Subcutaneous adipose tissue (tissue), 4 donors: ENCODE results near the gene PLS1. TPM values are rescaled to one million over a fixed set of nuclear protein-coding genes. Genes with fewer than 3 reads are reported as not detected.

Experiments used
- total RNA-seq, 4 donors: library from RNA; depleted of rRNA; stranded (reverse); fragments of >200 nt; gene quantifications; one replicate each; pipeline ENCODE4 v1.1.0, GENCODE V29; 2016
- TF ChIP-seq, protein P1 (sequence below): fragments of 450-650 bp; IDR thresholded peaks from one replicate; pipeline ENCODE4 v1.5.1; 2016; ENCODE audit warnings: low read depth, mild to moderate bottlenecking, control low read depth, antibody characterized with exemption, moderate library complexity

Gene PLS1
- total RNA-seq, 4 donors from 2014 or later, result 0.88 to 2.9 (median 2.4) TPM; not detected in 1

DNA sequence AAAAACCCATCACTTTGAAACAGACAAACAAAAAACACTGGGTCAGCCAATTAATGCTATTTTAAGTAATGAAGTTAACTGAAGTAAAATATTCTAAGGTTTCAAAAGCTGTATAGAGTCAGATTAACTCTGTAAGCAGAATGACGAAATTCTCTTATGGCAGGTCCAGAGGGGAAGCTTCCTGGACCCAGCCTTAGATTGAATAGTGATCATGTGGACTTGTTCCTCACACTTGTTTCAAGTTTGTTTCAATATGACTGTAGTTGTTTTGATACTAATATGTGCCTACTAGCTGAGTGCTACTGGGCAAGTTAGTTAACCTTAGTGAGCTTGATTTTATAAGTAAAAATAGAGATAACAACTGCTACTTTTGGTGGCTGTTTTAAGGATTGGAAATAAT, 32.6 kb downstream of the PLS1 start:
- TF ChIP-seq, protein P1, sequence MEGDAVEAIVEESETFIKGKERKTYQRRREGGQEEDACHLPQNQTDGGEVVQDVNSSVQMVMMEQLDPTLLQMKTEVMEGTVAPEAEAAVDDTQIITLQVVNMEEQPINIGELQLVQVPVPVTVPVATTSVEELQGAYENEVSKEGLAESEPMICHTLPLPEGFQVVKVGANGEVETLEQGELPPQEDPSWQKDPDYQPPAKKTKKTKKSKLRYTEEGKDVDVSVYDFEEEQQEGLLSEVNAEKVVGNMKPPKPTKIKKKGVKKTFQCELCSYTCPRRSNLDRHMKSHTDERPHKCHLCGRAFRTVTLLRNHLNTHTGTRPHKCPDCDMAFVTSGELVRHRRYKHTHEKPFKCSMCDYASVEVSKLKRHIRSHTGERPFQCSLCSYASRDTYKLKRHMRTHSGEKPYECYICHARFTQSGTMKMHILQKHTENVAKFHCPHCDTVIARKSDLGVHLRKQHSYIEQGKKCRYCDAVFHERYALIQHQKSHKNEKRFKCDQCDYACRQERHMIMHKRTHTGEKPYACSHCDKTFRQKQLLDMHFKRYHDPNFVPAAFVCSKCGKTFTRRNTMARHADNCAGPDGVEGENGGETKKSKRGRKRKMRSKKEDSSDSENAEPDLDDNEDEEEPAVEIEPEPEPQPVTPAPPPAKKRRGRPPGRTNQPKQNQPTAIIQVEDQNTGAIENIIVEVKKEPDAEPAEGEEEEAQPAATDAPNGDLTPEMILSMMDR, result no peak

DNA sequence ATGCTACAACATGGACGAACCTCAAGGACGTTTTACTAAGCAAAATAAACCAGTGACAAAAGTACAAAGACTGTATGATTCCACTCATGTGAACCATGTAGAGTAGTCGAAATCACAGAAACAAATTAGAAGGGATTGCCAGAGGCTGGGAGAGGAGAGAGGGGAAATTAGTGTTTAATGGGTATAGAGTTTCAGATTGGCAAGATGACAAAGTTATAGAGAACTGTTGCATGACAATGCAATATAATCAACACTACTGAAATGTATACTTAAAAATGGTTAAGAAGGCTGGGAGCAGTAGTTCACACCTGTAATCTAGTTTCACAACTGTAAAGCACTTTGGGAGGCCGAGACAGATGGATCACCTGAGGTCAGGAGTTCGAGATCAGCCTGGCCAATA, 36.9 kb downstream of the PLS1 start:
- TF ChIP-seq, protein P1, result no peak

DNA sequence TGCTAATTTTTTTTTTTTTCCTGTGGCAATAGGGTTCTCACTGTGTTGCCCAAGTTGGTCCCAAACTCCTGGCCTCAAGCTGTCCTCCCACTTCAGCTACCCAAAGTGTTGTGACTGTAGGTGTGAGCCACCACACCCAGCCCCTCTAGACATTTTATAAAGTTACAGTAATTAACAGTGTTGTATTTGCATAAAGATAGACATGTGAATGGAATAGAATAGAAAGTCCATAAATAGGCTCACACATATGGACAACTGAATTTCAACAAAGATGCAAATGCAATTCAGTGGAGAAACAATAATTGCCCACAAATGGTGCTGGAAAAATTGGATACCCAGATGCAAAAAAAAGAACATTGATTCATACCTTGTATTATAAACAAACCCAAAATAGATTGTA, 39.9 kb downstream of the PLS1 start:
- TF ChIP-seq, protein P1, result no peak

DNA sequence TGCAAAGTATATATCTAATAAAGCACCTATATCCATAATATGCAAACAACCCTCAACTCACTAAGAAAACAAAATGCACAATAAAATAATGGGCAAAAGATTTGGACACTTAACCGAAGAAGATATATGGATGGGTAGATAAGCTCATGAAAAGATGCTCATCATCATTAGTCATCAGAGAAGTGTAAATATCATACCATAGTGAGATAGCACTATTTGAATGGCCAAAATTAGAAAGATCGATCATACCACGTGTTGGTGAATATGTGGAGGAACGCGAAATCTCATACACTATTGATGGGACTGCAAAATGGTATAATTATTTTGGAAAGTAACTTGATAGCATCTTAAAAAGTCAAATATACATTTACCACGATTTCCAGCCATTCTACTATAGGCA, 40.5 kb downstream of the PLS1 start:
- TF ChIP-seq, protein P1, result no peak

DNA sequence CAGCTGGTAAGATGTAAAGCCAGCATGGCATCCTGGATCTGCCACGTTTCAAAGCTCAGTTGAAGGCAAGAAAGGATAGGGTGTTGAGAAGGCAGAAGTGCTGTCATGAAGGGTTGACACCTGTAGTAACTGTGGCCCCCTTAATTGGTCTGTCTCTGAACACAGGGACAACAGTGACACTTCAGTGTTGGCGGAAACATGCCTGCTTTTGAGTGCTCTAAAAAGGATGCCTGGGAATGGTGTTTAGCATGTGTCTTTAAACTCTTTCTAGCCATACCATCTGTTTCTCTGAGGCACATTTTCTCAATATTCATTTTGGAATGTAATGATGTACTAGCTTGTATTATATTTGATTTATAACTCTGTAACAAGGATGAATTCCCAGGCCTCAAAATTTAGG, 42.1 kb downstream of the PLS1 start:
- TF ChIP-seq, protein P1, result no peak

DNA sequence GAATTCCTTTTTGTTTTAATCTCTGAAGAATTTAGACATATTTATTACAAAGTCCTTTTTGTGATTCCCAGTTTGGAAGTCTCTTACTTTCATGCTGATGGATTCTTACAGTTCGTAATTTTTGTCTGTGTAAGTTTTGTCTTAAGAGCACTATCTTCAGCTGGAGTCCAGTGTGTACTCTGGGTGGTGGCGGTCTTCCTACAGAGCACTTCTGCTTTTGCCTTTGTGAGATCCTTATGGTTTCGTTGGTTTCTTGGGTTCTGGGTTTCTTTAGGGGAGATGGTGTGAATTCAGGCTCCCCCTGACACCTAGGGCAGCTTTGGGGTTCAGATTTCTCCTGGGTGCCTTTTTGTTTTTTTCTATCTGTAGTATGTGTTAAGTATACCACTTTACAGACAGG, 45.3 kb downstream of the PLS1 start:
- TF ChIP-seq, protein P1, result no peak

DNA sequence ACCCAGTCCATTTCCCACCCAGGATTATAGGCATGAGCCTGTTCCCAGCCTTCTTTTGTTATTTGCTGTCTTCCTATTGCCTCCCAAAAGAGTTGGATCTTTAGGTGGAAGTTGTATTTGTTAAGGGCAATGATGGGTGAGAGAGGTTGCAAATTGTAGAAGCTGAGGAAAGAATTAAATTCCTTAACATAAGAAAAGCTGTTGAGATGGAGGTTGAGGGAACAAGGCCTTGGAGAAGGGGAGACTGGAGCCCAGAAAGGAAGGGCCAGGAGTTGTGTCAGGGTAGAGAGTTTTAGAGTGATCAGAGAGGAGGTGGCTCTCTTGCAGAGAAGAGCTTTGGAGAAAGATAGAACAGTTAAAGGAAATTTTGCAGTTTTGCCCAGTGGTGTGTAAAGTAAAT, 46.8 kb downstream of the PLS1 start:
- TF ChIP-seq, protein P1, result no peak
